Measurements from ENCODE around the gene FOXD1. TPM values are rescaled to one million over a fixed set of nuclear protein-coding genes. Genes with fewer than 3 reads are reported as not detected.
A peak's percentile ranks its signal among the peaks of the same experiment; 100 is the strongest.

FOXD1 gene
- total RNA-seq, 4 donors from 2014 or later, result not detected

- TF ChIP-seq CTCF (IDR thresholded peaks at IDR 0.05), result no peak
- no peak for TF ChIP-seq POLR2A (IDR thresholded peaks at IDR 0.05)
- no peak for TF ChIP-seq EP300 (IDR thresholded peaks at IDR 0.05; ENCODE audit: low read depth)
- no peak for TF ChIP-seq POLR2AphosphoS5 (IDR thresholded peaks at IDR 0.05)
- Histone ChIP-seq H3K36me3 (no peaks in the 10 kb centered on the region), H3K27ac (no peak overlapping the region), H3K27me3 (peaks cover 92% of the 10 kb centered on the region), H3K9me3 (no peaks in the 10 kb centered on the region), H3K4me3 (peak overlapping the region in 2 of 4 donors; percentile 25 to 39), H3K4me1 (peaks cover 0 to 24% (median 22%) of the 10 kb centered on the region in 4 donors)
- intact Hi-C loops (cut with DNase I; ENCODE audit: low total_unique reads), result loop anchor here (10.0 kb wide), 1 partner anchor 142 kb away; no protein-coding TSS in a partner anchor
- DNase-seq, result no peak
- in situ Hi-C loops (cut with MboI; ENCODE audit: low pct_ligation_motif_present in 1 of 4, low pct_unique_long_range_greater_than_20kb in 1 of 4, low sequenced_read_pairs in 3 of 4), result loop anchor here (10.0 to 25.0 kb wide), 4 partner anchors 135 to 235 kb away; no protein-coding TSS in a partner anchor
- WGBS, 2 donors (ENCODE audit: low coverage in 1 of 2), result 0 to 10% methylated on average over 1 to 66 of the region's 119 CpGs
These were observed 1.7 kb downstream of the FOXD1 start for GRCh38 chr5:73446631-73447529.

GRCh38 chr5:73445665-73446630 lies 2.6 kb downstream of the FOXD1 start:
- no peaks in the 10 kb centered on the region for H3K36me3 ChIP-seq
- no peak overlapping the region for H3K4me3 ChIP-seq
- DNase-seq, result no peak
- TF ChIP-seq EP300 (IDR thresholded peaks at IDR 0.05; ENCODE audit: low read depth), result no peak
- TF ChIP-seq POLR2AphosphoS5 (IDR thresholded peaks at IDR 0.05), result no peak
- TF ChIP-seq CTCF (IDR thresholded peaks at IDR 0.05), result no peak
- no peak for TF ChIP-seq POLR2A (IDR thresholded peaks at IDR 0.05)
- H3K27ac ChIP-seq, result no peak overlapping the region
- H3K9me3 ChIP-seq, result no peaks in the 10 kb centered on the region
- in situ Hi-C loops (cut with MboI; ENCODE audit: low pct_ligation_motif_present in 1 of 4, low pct_unique_long_range_greater_than_20kb in 1 of 4, low sequenced_read_pairs in 3 of 4) (loop anchor here (10.0 to 25.0 kb wide), 4 partner anchors 134 to 234 kb away; no protein-coding TSS in a partner anchor), intact Hi-C loops (cut with DNase I; ENCODE audit: low total_unique reads) (loop anchor here (10.0 kb wide), 1 partner anchor 141 kb away; no protein-coding TSS in a partner anchor)
- peaks cover 92% of the 10 kb centered on the region for H3K27me3 ChIP-seq
- WGBS, 2 donors (ENCODE audit: low coverage in 1 of 2), result 23 to 27% methylated on average over 7 of the region's 7 CpGs
- peaks cover 0 to 16% (median 15%) of the 10 kb centered on the region in 4 donors for H3K4me1 ChIP-seq

- no peaks in the 10 kb centered on the region for H3K9me3 ChIP-seq
- H3K36me3 ChIP-seq, result no peaks in the 10 kb centered on the region
- intact Hi-C loops (cut with DNase I; ENCODE audit: low total_unique reads), result loop anchor here (10.0 kb wide), 1 partner anchor 140 kb away; no protein-coding TSS in a partner anchor
- no peak overlapping the region for H3K27ac ChIP-seq
- no peak for DNase-seq
- H3K4me1 ChIP-seq, result peaks cover 0 to 15% (median 13%) of the 10 kb centered on the region in 4 donors
- peaks cover 91% of the 10 kb centered on the region for H3K27me3 ChIP-seq
- in situ Hi-C loops (cut with MboI; ENCODE audit: low pct_ligation_motif_present in 1 of 4, low pct_unique_long_range_greater_than_20kb in 1 of 4, low sequenced_read_pairs in 3 of 4), result loop anchor here (10.0 to 25.0 kb wide), 4 partner anchors 132 to 232 kb away; no protein-coding TSS in a partner anchor
- WGBS, 2 donors (ENCODE audit: low coverage in 1 of 2), result 27 to 31% methylated on average over 27 to 43 of the region's 43 CpGs
- TF ChIP-seq POLR2A (IDR thresholded peaks at IDR 0.05) (no peak), POLR2AphosphoS5 (IDR thresholded peaks at IDR 0.05) (no peak), EP300 (IDR thresholded peaks at IDR 0.05; ENCODE audit: low read depth) (no peak), CTCF (IDR thresholded peaks at IDR 0.05) (no peak)
- H3K4me3 ChIP-seq, result no peak overlapping the region
These were observed 3.8 kb downstream of the FOXD1 start for GRCh38 chr5:73444499-73445438.
